Activated effector memory CD4-positive, alpha-beta T cell treated with anti-CD3 and anti-CD28 coated beads, Interleukin-2, amount 50 U/mL, for 16 hours (primary cell): ENCODE measurements around the gene SMG1.

ENCODE experiments used
- DNase-seq: peaks from one replicate; pipeline ENCODE4 v3.0.0-alpha.2; 2020

The SMG1 gene

GRCh38 chr16:18842565-18842964 is 83.6 kb downstream of the SMG1 start:
- no peak for DNase-seq

- no peak for DNase-seq
Measured at GRCh38 chr16:18841833-18842525, 84.2 kb downstream of the SMG1 start.

GRCh38 chr16:18839555-18839954 is 86.7 kb downstream of the SMG1 start:
- no peak for DNase-seq

GRCh38 chr16:18836702-18837101 is 89.5 kb downstream of the SMG1 start:
- no peak for DNase-seq

- no peak for DNase-seq
Measured at GRCh38 chr16:18834864-18835263, 91.3 kb downstream of the SMG1 start.

GRCh38 chr16:18833707-18834505 is 92.3 kb downstream of the SMG1 start:
- no peak for DNase-seq

GRCh38 chr16:18832613-18833012 is 93.6 kb downstream of the SMG1 start:
- DNase-seq: no peak

- DNase-seq: no peak
Measured at GRCh38 chr16:18832006-18832405, 94.2 kb downstream of the SMG1 start.

GRCh38 chr16:18829251-18829650 is 97.0 kb downstream of the SMG1 start:
- no peak for DNase-seq

GRCh38 chr16:18827890-18828289 is 98.3 kb downstream of the SMG1 start:
- DNase-seq: no peak

- no peak for DNase-seq
Measured at GRCh38 chr16:18816286-18816685, 109.9 kb downstream of the SMG1 start.

- DNase-seq: no peak
Measured at GRCh38 chr16:18811925-18812324, 114.3 kb downstream of the SMG1 start.

- no peak for DNase-seq
Measured at GRCh38 chr16:18809165-18809564, 117.0 kb downstream of the SMG1 start.

- DNase-seq: no peak
Measured at GRCh38 chr16:18805257-18805773, 120.9 kb downstream of the SMG1 start.

GRCh38 chr16:18804540-18804939 is 121.7 kb downstream of the SMG1 start:
- no peak for DNase-seq

- no peak for DNase-seq
Measured at GRCh38 chr16:18803569-18804462, 122.4 kb downstream of the SMG1 start.

GRCh38 chr16:18802767-18803343 is 123.4 kb downstream of the SMG1 start:
- DNase-seq: no peak

GRCh38 chr16:18801145-18801972 is 124.8 kb downstream of the SMG1 start, which contains the start of gene ARL6IP1:
Gene ARL6IP1 (minus strand): TSS chr16:18801549. CDS start chr16:18801466, 83 bp downstream.
- peak; percentile 99 for DNase-seq

GRCh38 chr16:18800775-18801144 is 125.4 kb downstream of the SMG1 start:
- no peak for DNase-seq

GRCh38 chr16:18800293-18800692 is 125.9 kb downstream of the SMG1 start:
- DNase-seq: no peak

- DNase-seq: no peak
Measured at GRCh38 chr16:18799500-18799899, 126.7 kb downstream of the SMG1 start.

GRCh38 chr16:18797746-18798145 is 128.5 kb downstream of the SMG1 start:
- no peak for DNase-seq
